A549 (cell line): ENCODE measurements around the gene NIPAL3.

ENCODE experiments used
- BHLHE40 ChIP-seq: IDR thresholded peaks from 2 replicates; pipeline ENCODE4 v1.6.1; 2012; ENCODE audit warnings: low read depth, low read length, inconsistent platforms
- CEBPB ChIP-seq, 2 experiments: fragments of >200 bp in 1 of 2; sonication (Bioruptor Twin) in 1 of 2; formaldehyde crosslinking in 1 of 2; IDR thresholded peaks; 2 replicates each; pipeline ENCODE4 v1.6.1; 2012 to 2016
- EP300 ChIP-seq, 2 experiments: fragments of >200 bp; sonication (Bioruptor Twin); formaldehyde crosslinking; IDR thresholded peaks; 2 replicates in 1 of 2; 3 replicates in 1 of 2; pipeline ENCODE4 v1.6.1; 2016 to 2017
- MAZ ChIP-seq: fragments of 150-350 bp; IDR thresholded peaks from 2 replicates; pipeline ENCODE4 v1.6.1; 2014; ENCODE audit warnings: antibody characterized with exemption, low read depth, low read length, borderline replicate concordance
- PHF8 ChIP-seq: fragments of 200-600 bp; sonication (generic); IDR thresholded peaks from 2 replicates; pipeline ENCODE4 v1.6.1; 2016; ENCODE audit warnings: low read depth, mild to moderate bottlenecking, antibody characterized with exemption, moderate library complexity, borderline replicate concordance
- ZC3H11A ChIP-seq: fragments of 450-650 bp; IDR thresholded peaks from 2 replicates; pipeline ENCODE4 v1.6.1; 2014; ENCODE audit warnings: antibody characterized with exemption, mild to moderate bottlenecking
- TF ChIP-seq, protein P1 (sequence below): fragments of >200 bp; sonication (Bioruptor Twin); formaldehyde crosslinking; IDR thresholded peaks from 3 replicates; pipeline ENCODE4 v1.5.1; 2016
- TF ChIP-seq, protein P2 (sequence below): fragments of >200 bp; sonication (Bioruptor Twin); formaldehyde crosslinking; IDR thresholded peaks from 3 replicates; pipeline ENCODE4 v1.6.1; 2016
- TF ChIP-seq, protein P3 (sequence below): fragments of 450-650 bp; IDR thresholded peaks from 2 replicates; pipeline ENCODE4 v1.6.1; 2014; ENCODE audit warnings: antibody characterized with exemption
- TF ChIP-seq, protein P4 (sequence below): IDR thresholded peaks from 2 replicates; pipeline ENCODE4 v1.6.1; 2012
- TF ChIP-seq, protein P5 (sequence below): fragments of 200-600 bp; sonication (generic); IDR thresholded peaks from 2 replicates; pipeline ENCODE4 v1.6.1; 2016; ENCODE audit warnings: antibody characterized with exemption, mild to moderate bottlenecking, moderate library complexity
- TF ChIP-seq, protein P6 (sequence below): IDR thresholded peaks from 2 replicates; pipeline ENCODE4 v1.6.1; 2012
- TF ChIP-seq, protein P7 (sequence below): fragments of 150-350 bp; IDR thresholded peaks from 2 replicates; pipeline ENCODE4 v1.6.1; 2014; ENCODE audit warnings: low read depth, mild to moderate bottlenecking, low read length

DNA sequence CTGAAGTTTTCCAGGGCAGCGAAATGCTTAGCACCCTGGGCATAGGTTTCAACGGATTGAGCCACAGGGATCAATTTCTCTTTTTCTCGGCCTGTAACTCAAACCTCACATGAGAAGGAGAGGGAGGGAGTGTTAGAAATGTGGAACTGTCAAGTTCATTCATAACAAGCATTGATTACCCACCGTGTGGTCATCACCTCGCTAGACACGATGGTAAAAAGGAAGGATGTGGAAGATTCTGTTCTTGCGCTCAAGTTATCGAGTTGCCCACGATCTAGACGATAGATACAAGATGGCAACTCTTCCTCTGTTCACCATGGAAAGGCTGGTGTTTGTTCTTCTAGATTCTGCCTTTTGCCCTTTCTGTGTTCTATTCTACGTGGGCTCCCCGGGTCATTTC is 83.0 kb downstream of the NIPAL3 start:
- TF ChIP-seq BHLHE40 = no peak
- TF ChIP-seq EP300 (IDR thresholded peaks at IDR 0.05) = no peak
- TF ChIP-seq, protein P1, sequence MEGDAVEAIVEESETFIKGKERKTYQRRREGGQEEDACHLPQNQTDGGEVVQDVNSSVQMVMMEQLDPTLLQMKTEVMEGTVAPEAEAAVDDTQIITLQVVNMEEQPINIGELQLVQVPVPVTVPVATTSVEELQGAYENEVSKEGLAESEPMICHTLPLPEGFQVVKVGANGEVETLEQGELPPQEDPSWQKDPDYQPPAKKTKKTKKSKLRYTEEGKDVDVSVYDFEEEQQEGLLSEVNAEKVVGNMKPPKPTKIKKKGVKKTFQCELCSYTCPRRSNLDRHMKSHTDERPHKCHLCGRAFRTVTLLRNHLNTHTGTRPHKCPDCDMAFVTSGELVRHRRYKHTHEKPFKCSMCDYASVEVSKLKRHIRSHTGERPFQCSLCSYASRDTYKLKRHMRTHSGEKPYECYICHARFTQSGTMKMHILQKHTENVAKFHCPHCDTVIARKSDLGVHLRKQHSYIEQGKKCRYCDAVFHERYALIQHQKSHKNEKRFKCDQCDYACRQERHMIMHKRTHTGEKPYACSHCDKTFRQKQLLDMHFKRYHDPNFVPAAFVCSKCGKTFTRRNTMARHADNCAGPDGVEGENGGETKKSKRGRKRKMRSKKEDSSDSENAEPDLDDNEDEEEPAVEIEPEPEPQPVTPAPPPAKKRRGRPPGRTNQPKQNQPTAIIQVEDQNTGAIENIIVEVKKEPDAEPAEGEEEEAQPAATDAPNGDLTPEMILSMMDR = no peak
- TF ChIP-seq, protein P2, sequence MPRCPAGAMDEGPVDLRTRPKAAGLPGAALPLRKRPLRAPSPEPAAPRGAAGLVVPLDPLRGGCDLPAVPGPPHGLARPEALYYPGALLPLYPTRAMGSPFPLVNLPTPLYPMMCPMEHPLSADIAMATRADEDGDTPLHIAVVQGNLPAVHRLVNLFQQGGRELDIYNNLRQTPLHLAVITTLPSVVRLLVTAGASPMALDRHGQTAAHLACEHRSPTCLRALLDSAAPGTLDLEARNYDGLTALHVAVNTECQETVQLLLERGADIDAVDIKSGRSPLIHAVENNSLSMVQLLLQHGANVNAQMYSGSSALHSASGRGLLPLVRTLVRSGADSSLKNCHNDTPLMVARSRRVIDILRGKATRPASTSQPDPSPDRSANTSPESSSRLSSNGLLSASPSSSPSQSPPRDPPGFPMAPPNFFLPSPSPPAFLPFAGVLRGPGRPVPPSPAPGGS = no peak
- TF ChIP-seq, protein P3, sequence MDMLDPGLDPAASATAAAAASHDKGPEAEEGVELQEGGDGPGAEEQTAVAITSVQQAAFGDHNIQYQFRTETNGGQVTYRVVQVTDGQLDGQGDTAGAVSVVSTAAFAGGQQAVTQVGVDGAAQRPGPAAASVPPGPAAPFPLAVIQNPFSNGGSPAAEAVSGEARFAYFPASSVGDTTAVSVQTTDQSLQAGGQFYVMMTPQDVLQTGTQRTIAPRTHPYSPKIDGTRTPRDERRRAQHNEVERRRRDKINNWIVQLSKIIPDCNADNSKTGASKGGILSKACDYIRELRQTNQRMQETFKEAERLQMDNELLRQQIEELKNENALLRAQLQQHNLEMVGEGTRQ = no peak
- TF ChIP-seq, protein P4, sequence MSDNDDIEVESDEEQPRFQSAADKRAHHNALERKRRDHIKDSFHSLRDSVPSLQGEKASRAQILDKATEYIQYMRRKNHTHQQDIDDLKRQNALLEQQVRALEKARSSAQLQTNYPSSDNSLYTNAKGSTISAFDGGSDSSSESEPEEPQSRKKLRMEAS = no peak
- TF ChIP-seq, protein P5, sequence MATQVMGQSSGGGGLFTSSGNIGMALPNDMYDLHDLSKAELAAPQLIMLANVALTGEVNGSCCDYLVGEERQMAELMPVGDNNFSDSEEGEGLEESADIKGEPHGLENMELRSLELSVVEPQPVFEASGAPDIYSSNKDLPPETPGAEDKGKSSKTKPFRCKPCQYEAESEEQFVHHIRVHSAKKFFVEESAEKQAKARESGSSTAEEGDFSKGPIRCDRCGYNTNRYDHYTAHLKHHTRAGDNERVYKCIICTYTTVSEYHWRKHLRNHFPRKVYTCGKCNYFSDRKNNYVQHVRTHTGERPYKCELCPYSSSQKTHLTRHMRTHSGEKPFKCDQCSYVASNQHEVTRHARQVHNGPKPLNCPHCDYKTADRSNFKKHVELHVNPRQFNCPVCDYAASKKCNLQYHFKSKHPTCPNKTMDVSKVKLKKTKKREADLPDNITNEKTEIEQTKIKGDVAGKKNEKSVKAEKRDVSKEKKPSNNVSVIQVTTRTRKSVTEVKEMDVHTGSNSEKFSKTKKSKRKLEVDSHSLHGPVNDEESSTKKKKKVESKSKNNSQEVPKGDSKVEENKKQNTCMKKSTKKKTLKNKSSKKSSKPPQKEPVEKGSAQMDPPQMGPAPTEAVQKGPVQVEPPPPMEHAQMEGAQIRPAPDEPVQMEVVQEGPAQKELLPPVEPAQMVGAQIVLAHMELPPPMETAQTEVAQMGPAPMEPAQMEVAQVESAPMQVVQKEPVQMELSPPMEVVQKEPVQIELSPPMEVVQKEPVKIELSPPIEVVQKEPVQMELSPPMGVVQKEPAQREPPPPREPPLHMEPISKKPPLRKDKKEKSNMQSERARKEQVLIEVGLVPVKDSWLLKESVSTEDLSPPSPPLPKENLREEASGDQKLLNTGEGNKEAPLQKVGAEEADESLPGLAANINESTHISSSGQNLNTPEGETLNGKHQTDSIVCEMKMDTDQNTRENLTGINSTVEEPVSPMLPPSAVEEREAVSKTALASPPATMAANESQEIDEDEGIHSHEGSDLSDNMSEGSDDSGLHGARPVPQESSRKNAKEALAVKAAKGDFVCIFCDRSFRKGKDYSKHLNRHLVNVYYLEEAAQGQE = no peak
- TF ChIP-seq, protein P6, sequence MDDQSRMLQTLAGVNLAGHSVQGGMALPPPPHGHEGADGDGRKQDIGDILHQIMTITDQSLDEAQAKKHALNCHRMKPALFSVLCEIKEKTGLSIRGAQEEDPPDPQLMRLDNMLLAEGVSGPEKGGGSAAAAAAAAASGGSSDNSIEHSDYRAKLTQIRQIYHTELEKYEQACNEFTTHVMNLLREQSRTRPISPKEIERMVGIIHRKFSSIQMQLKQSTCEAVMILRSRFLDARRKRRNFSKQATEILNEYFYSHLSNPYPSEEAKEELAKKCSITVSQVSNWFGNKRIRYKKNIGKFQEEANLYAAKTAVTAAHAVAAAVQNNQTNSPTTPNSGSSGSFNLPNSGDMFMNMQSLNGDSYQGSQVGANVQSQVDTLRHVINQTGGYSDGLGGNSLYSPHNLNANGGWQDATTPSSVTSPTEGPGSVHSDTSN = no peak
- TF ChIP-seq PHF8 = no peak
- no peak for TF ChIP-seq ZC3H11A
- TF ChIP-seq MAZ = no peak
- TF ChIP-seq, protein P7, sequence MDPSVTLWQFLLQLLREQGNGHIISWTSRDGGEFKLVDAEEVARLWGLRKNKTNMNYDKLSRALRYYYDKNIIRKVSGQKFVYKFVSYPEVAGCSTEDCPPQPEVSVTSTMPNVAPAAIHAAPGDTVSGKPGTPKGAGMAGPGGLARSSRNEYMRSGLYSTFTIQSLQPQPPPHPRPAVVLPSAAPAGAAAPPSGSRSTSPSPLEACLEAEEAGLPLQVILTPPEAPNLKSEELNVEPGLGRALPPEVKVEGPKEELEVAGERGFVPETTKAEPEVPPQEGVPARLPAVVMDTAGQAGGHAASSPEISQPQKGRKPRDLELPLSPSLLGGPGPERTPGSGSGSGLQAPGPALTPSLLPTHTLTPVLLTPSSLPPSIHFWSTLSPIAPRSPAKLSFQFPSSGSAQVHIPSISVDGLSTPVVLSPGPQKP = no peak
- TF ChIP-seq CEBPB (IDR thresholded peaks at IDR 0.05) = no peak
